Fibroblast of lung (primary cell): ENCODE results near the gene PDLIM5. TPM values are rescaled to one million over a fixed set of nuclear protein-coding genes. Genes with fewer than 3 reads are reported as not detected.
A peak's percentile ranks its signal among the peaks of the same experiment; 100 is the strongest.

Experiments
- DNase-seq, 2 donors: peaks; one replicate each; pipeline versions ENCODE4 v3.0.0 to v3.0.0-alpha.2; 2010; ENCODE audit warnings: low read depth in 2 of 2
- H2AFZ ChIP-seq: 2 replicates; pipeline ENCODE4 v1.5.1; 2012; ENCODE audit warnings: low read length, control low read depth, inconsistent platforms
- H3K27ac ChIP-seq: 2 replicates; pipeline ENCODE4 v1.5.1; 2011; ENCODE audit warnings: low read length, control low read depth; ENCODE audit not compliant: insufficient read depth
- H3K27me3 ChIP-seq: 2 replicates; pipeline ENCODE4 v1.5.1; 2011; ENCODE audit warnings: mild to moderate bottlenecking, low read length; ENCODE audit not compliant: control insufficient read depth, insufficient read depth
- H3K36me3 ChIP-seq: 2 replicates; pipeline ENCODE4 v1.5.1; 2011; ENCODE audit warnings: low read length; ENCODE audit not compliant: control insufficient read depth, insufficient read depth
- H3K4me1 ChIP-seq: 2 replicates; pipeline ENCODE4 v1.5.1; 2011; ENCODE audit warnings: low read length; ENCODE audit not compliant: control insufficient read depth, insufficient read depth; ENCODE audit errors: extremely low read depth
- H3K4me2 ChIP-seq: 2 replicates; pipeline ENCODE4 v1.5.1; 2011; ENCODE audit warnings: low read length, control low read depth; ENCODE audit not compliant: insufficient read depth; ENCODE audit errors: extremely low read depth
- H3K4me3 ChIP-seq, 4 experiments: fragments of 200-600 bp in 1 of 4; sonication (generic) in 1 of 4; replicated peaks in 1 of 4; 2 replicates each; pipeline ENCODE4 v1.5.1; 2011 to 2016; ENCODE audit warnings: low read length in 4 of 4, low read depth in 3 of 4, mild to moderate bottlenecking in 3 of 4, control low read depth in 2 of 4, inconsistent platforms in 1 of 4, mixed read lengths in 1 of 4; ENCODE audit not compliant: insufficient read depth in 1 of 4; ENCODE audit errors: control extremely low read depth in 1 of 4
- H3K79me2 ChIP-seq: 2 replicates; pipeline ENCODE4 v1.5.1; 2012; ENCODE audit warnings: mild to moderate bottlenecking, low read length, inconsistent platforms; ENCODE audit not compliant: control insufficient read depth, insufficient read depth
- H3K9ac ChIP-seq: 2 replicates; pipeline ENCODE4 v1.5.1; 2011; ENCODE audit warnings: mild to moderate bottlenecking, low read length, control low read depth; ENCODE audit not compliant: insufficient read depth
- H3K9me3 ChIP-seq: 2 replicates; pipeline ENCODE4 v1.5.1; 2012; ENCODE audit warnings: low read depth, low read length; ENCODE audit not compliant: control insufficient read depth, insufficient read depth
- H4K20me1 ChIP-seq: 2 replicates; pipeline ENCODE4 v1.5.1; 2011; ENCODE audit warnings: low read length; ENCODE audit not compliant: control insufficient read depth, insufficient read depth; ENCODE audit errors: extremely low read depth
- CTCF ChIP-seq, 2 donors: IDR thresholded peaks in 1 of 2; conservative IDR thresholded peaks in 1 of 2; 1 replicate in 1 of 2; 2 replicates in 1 of 2; pipeline ENCODE4 v1.5.1; 2011 to 2012; ENCODE audit warnings: low read length in 2 of 2, control low read depth in 1 of 2, inconsistent platforms in 1 of 2, low read depth in 1 of 2, mild to moderate bottlenecking in 1 of 2
- EZH2 ChIP-seq: IDR thresholded peaks from 2 replicates; pipeline ENCODE4 v1.5.1; 2012; ENCODE audit warnings: low read length, control low read depth, mild to moderate bottlenecking; ENCODE audit errors: missing control alignments
- polyA plus RNA-seq, 2 donors: library from polyadenylated mRNA; depleted of rRNA in 1 of 2; stranded (reverse) in 1 of 2; unstranded in 1 of 2; fragments of >200 nt; gene quantifications; 2 replicates each; pipeline ENCODE4 v1.2.1, GENCODE V29; 2011 to 2012; ENCODE audit warnings: missing spikeins in 1 of 2
- total RNA-seq: library from RNA; depleted of rRNA; stranded (reverse); fragments of >200 nt; gene quantifications from 2 replicates; pipeline ENCODE4 v1.2.1, GENCODE V29; 2014

PDLIM5 gene
- total and polyA plus RNA-seq, 2 donors (not counting 1 experiment from before 2014, with no cell fraction given) = 28.4 to 113 TPM

GRCh38 chr4:94527556-94528233 is 76.0 kb downstream of the PDLIM5 start:
- H3K9me3 ChIP-seq = no peaks in the 10 kb centered on the region
- no peak overlapping the region for H3K9ac ChIP-seq
- H3K36me3 ChIP-seq = no peaks in the 10 kb centered on the region
- peaks cover 11% of the 10 kb centered on the region for H3K4me1 ChIP-seq
- no peak for DNase-seq
- no peak for TF ChIP-seq CTCF (conservative IDR thresholded peaks at IDR 0.05 in 1 of 2, IDR thresholded peaks at IDR 0.05 in 1 of 2; ENCODE audit: low read depth in 1 of 2, low read length in 2 of 2)
- TF ChIP-seq EZH2 = no peak
- no peak overlapping the region for H3K27ac ChIP-seq
- H3K27me3 ChIP-seq = no peaks in the 10 kb centered on the region
- peaks cover 6% of the 10 kb centered on the region for H3K79me2 ChIP-seq
- H3K4me2 ChIP-seq = no peak overlapping the region
- H4K20me1 ChIP-seq = no peaks in the 10 kb centered on the region
- no peak overlapping the region for H2AFZ ChIP-seq
- no peak overlapping the region for H3K4me3 ChIP-seq

GRCh38 chr4:94528792-94529451 is 77.2 kb downstream of the PDLIM5 start:
- TF ChIP-seq CTCF (conservative IDR thresholded peaks at IDR 0.05 in 1 of 2, IDR thresholded peaks at IDR 0.05 in 1 of 2; ENCODE audit: low read depth in 1 of 2, low read length in 2 of 2) = no peak
- Histone ChIP-seq H3K36me3 (no peaks in the 10 kb centered on the region), H3K4me1 (peaks cover 9% of the 10 kb centered on the region), H3K27ac (no peak overlapping the region), H4K20me1 (no peaks in the 10 kb centered on the region), H2AFZ (no peak overlapping the region), H3K79me2 (peaks cover 11% of the 10 kb centered on the region), H3K4me3 (no peak overlapping the region), H3K9ac (no peak overlapping the region), H3K9me3 (no peaks in the 10 kb centered on the region), H3K4me2 (no peak overlapping the region), H3K27me3 (no peaks in the 10 kb centered on the region)
- no peak for DNase-seq

- TF ChIP-seq EZH2 (no peak), CTCF (conservative IDR thresholded peaks at IDR 0.05 in 1 of 2, IDR thresholded peaks at IDR 0.05 in 1 of 2; ENCODE audit: low read depth in 1 of 2, low read length in 2 of 2) (no peak)
Observed at GRCh38 chr4:94530073-94530472, 78.3 kb downstream of the PDLIM5 start.

More at GRCh38 chr4:94530073-94530472, 78.3 kb downstream of the PDLIM5 start:
- peaks cover 12% of the 10 kb centered on the region for H3K79me2 ChIP-seq
- H3K9me3 ChIP-seq = no peaks in the 10 kb centered on the region
- H4K20me1 ChIP-seq = no peaks in the 10 kb centered on the region
- H2AFZ ChIP-seq = no peak overlapping the region
- no peaks in the 10 kb centered on the region for H3K36me3 ChIP-seq
- no peak overlapping the region for H3K9ac ChIP-seq
- H3K4me3 ChIP-seq = no peak overlapping the region
- DNase-seq = peak; percentile 18 to 46
- H3K27me3 ChIP-seq = no peaks in the 10 kb centered on the region
- no peak overlapping the region for H3K4me2 ChIP-seq
- H3K4me1 ChIP-seq = peaks cover 9% of the 10 kb centered on the region
- H3K27ac ChIP-seq = no peak overlapping the region
